Natural killer cell (primary cell): ENCODE results near the gene MFSD6L. TPM values are rescaled to one million over a fixed set of nuclear protein-coding genes. Genes with fewer than 3 reads are reported as not detected.

Experiments
- ATAC-seq, 3 donors: fragments of 150-1000 bp in 2 of 3; fragments of 200-7000 bp in 1 of 3; cut with Tn5 transposase; 1 replicate in 1 of 3; 2 replicates in 2 of 3; pipeline ENCODE4 v1.10.0; 2021; ENCODE audit warnings: mild to moderate bottlenecking in 2 of 3, moderate library complexity in 2 of 3
- DNase-seq, 2 donors: peaks; one replicate each; pipeline versions ENCODE4 v3.0.0 to v3.0.0-alpha.2; 2013 to 2021; ENCODE audit warnings: mixed read lengths in 1 of 2
- H3K27ac ChIP-seq: one replicate; pipeline ENCODE4 v1.5.1; 2013; ENCODE audit warnings: mild to moderate bottlenecking, low read length
- H3K27me3 ChIP-seq: one replicate; pipeline ENCODE4 v1.6.1; 2013; ENCODE audit warnings: low read length; ENCODE audit not compliant: control insufficient read depth, insufficient read depth
- H3K36me3 ChIP-seq: one replicate; pipeline ENCODE4 v1.6.1; 2013; ENCODE audit warnings: low read length; ENCODE audit not compliant: control insufficient read depth, insufficient read depth
- H3K4me1 ChIP-seq: one replicate; pipeline ENCODE4 v1.6.1; 2013; ENCODE audit warnings: low read length; ENCODE audit not compliant: control insufficient read depth, insufficient read depth
- H3K4me3 ChIP-seq: one replicate; pipeline ENCODE4 v1.5.1; 2013; ENCODE audit warnings: low read length
- H3K9me3 ChIP-seq: one replicate; pipeline ENCODE4 v1.6.1; 2013; ENCODE audit warnings: low read length; ENCODE audit not compliant: control insufficient read depth, insufficient read depth
- H3K27ac Mint-ChIP-seq, 2 donors: one replicate each; pipeline ENCODE4 v1.8.0; 2022; ENCODE audit warnings: mild to moderate bottlenecking in 2 of 2, mixed read lengths in 2 of 2, moderate library complexity in 1 of 2
- H3K27me3 Mint-ChIP-seq, 2 donors: one replicate each; pipeline ENCODE4 v1.8.0; 2022; ENCODE audit warnings: low read depth in 2 of 2, mixed read lengths in 2 of 2
- H3K36me3 Mint-ChIP-seq: one replicate; pipeline ENCODE4 v1.8.0; 2022; ENCODE audit warnings: mixed read lengths
- H3K4me1 Mint-ChIP-seq, 2 donors: one replicate each; pipeline ENCODE4 v1.8.0; 2022; ENCODE audit warnings: mixed read lengths in 2 of 2
- H3K4me3 Mint-ChIP-seq: one replicate; pipeline ENCODE4 v1.8.0; 2022; ENCODE audit warnings: mild to moderate bottlenecking, moderate library complexity, mixed read lengths
- H3K9me3 Mint-ChIP-seq, 2 donors: one replicate each; pipeline ENCODE4 v1.8.0; 2022; ENCODE audit warnings: mixed read lengths in 2 of 2
- WGBS: methylation state at CpG from one replicate; pipeline ENCODE4 v1.1.7; 2013; ENCODE audit warnings: missing lambda C conversion rate; ENCODE audit not compliant: insufficient coverage; 5-methylcytosine and 5-hydroxymethylcytosine counted together
- intact Hi-C: fragments of 100-400 bp; cut with micrococcal nuclease; formaldehyde crosslinking; loops from one replicate; pipeline ENCODE4 v1.14.2; 2022
- total RNA-seq, 4 donors: library from RNA; stranded (reverse); fragments of 120-200 nt in 1 of 4; gene quantifications; one replicate each; pipeline versions ENCODE4 v1.2.3 to v1.2.4, GENCODE V29; 2013 to 2022
- TF ChIP-seq, protein P1 (sequence below): fragments of 200-600 bp; IDR thresholded peaks from one replicate; pipeline ENCODE4 v1.8.0; 2022; ENCODE audit warnings: antibody characterized with exemption

MFSD6L gene
- total RNA-seq, 3 donors from 2014 or later (not counting 1 experiment from before 2014, with no cell fraction given), result 0.12 to 0.90 TPM; not detected in 1

DNA sequence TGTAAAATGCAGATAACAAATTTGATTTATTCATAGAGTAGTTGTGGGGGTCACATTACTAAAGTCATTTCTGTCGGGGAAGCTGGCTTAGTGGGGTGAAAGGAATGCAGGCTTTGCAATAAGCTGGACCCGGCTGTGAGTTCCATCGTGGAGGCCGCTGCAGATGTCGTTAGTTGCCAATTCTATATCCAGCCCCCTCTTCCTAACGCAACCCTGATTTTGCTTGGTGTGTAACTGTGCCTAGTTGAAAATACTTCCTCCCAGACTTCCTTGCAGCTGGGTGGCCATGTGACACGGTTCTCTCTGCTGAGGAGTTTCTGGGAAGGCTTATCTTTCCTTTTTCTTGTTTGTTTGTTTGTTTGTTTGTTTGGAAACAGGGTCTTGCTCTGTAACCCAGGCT is 4.5 kb downstream of the MFSD6L start:
- ATAC-seq, result no peak
- H3K27ac ChIP-seq, result no peak overlapping the region
- DNase-seq, result no peak
- peaks cover 0 to 6% of the 10 kb centered on the region in 2 donors for H3K9me3 Mint-ChIP-seq
- peaks cover 5 to 6% of the 10 kb centered on the region in 2 donors for H3K27me3 Mint-ChIP-seq
- H3K36me3 ChIP-seq, result no peaks in the 10 kb centered on the region
- H3K4me1 Mint-ChIP-seq, result no peaks in the 10 kb centered on the region
- TF ChIP-seq, protein P1, sequence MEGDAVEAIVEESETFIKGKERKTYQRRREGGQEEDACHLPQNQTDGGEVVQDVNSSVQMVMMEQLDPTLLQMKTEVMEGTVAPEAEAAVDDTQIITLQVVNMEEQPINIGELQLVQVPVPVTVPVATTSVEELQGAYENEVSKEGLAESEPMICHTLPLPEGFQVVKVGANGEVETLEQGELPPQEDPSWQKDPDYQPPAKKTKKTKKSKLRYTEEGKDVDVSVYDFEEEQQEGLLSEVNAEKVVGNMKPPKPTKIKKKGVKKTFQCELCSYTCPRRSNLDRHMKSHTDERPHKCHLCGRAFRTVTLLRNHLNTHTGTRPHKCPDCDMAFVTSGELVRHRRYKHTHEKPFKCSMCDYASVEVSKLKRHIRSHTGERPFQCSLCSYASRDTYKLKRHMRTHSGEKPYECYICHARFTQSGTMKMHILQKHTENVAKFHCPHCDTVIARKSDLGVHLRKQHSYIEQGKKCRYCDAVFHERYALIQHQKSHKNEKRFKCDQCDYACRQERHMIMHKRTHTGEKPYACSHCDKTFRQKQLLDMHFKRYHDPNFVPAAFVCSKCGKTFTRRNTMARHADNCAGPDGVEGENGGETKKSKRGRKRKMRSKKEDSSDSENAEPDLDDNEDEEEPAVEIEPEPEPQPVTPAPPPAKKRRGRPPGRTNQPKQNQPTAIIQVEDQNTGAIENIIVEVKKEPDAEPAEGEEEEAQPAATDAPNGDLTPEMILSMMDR, result no peak
- H3K4me3 ChIP-seq, result no peak overlapping the region
- WGBS, result 56% methylated on average over 7 of the region's 7 CpGs
- no peak overlapping the region for H3K4me3 Mint-ChIP-seq
- no peaks in the 10 kb centered on the region for H3K27me3 ChIP-seq
- no peak overlapping the region for H3K27ac Mint-ChIP-seq
- peaks cover 4% of the 10 kb centered on the region for H3K9me3 ChIP-seq
- no peaks in the 10 kb centered on the region for H3K4me1 ChIP-seq
- intact Hi-C loops, result no loop called here
- no peaks in the 10 kb centered on the region for H3K36me3 Mint-ChIP-seq

DNA sequence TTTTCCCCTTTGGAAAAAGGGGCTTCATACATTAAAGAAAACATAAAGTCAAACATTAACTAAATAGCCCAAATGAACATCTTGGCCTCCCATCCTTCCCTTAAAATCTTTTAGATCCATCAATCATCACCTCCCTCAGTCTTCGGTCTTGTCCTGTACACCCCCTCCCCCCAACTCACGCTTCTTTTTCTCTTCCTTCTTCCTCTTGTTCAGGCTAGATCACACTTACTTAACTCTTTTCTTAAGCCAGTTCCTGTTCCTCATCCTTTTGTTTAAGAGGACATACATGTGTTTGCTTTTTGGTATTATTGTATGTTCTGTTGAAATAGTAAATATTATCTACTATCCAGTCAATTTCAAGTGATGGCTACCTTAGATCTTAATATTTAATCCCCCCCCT is 5.5 kb downstream of the MFSD6L start:
- H3K4me3 Mint-ChIP-seq, result no peak overlapping the region
- peaks cover 0 to 6% of the 10 kb centered on the region in 2 donors for H3K9me3 Mint-ChIP-seq
- intact Hi-C loops, result no loop called here
- TF ChIP-seq, protein P1, result no peak
- ATAC-seq (no peak), DNase-seq (no peak)
- Histone ChIP-seq H3K9me3 (peaks cover 4% of the 10 kb centered on the region), H3K27ac (no peak overlapping the region), H3K36me3 (no peaks in the 10 kb centered on the region), H3K27me3 (no peaks in the 10 kb centered on the region), H3K4me3 (no peak overlapping the region), H3K4me1 (no peaks in the 10 kb centered on the region)
- WGBS, result 33% methylated on average over 2 of the region's 2 CpGs
- H3K27me3 Mint-ChIP-seq, result peaks cover 5 to 8% of the 10 kb centered on the region in 2 donors
- no peaks in the 10 kb centered on the region for H3K36me3 Mint-ChIP-seq
- H3K27ac Mint-ChIP-seq, result no peak overlapping the region
- H3K4me1 Mint-ChIP-seq, result no peaks in the 10 kb centered on the region

DNA sequence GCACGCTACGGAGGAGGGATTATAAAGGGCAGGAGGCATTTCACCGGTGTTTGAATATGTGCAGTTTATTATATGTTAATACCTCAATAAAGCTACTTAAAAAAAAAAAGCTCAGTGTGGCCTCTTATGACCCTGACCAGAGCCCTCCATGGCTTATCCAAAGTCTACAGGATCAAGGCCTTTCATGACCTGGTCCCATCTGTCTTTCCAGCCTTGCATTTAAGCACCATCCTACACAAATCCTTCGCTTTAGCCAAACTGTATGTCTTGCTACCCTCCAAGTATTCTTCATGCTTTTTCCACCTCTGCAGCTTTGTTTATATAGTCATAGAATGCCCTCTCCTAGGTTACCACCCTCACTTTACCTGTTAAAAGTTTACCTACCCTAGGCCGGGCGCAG is 6.5 kb downstream of the MFSD6L start:
- Histone ChIP-seq H3K9me3 (peaks cover 4% of the 10 kb centered on the region), H3K4me1 (no peaks in the 10 kb centered on the region), H3K27ac (no peak overlapping the region), H3K27me3 (no peaks in the 10 kb centered on the region), H3K36me3 (no peaks in the 10 kb centered on the region), H3K4me3 (no peak overlapping the region)
- H3K9me3 Mint-ChIP-seq, result peaks cover 0 to 6% of the 10 kb centered on the region in 2 donors
- ATAC-seq (no peak), DNase-seq (no peak)
- intact Hi-C loops, result no loop called here
- peaks cover 10 to 12% of the 10 kb centered on the region in 2 donors for H3K27me3 Mint-ChIP-seq
- H3K4me3 Mint-ChIP-seq, result no peak overlapping the region
- TF ChIP-seq, protein P1, result no peak
- no peaks in the 10 kb centered on the region for H3K36me3 Mint-ChIP-seq
- WGBS, result 40% methylated on average over 2 of the region's 6 CpGs
- no peaks in the 10 kb centered on the region for H3K4me1 Mint-ChIP-seq
- no peak overlapping the region for H3K27ac Mint-ChIP-seq

DNA sequence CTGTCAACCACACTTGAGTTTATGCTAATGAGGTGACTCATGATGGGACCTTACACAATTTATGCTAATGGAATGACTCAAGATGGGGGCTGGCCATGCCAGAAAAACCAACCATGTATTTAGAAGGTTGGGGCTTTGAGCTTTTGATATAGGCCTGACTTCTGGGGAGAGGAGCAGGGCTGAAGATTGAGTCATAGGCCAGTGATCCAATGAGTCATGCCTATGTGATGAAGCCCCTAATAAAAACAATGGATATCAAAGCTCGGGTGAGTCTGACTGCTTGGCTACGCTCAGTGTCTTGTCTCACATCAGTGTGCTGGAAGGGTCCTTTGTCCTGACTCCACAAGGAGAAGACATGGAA is 7.3 kb downstream of the MFSD6L start:
- H3K9me3 Mint-ChIP-seq, result peaks cover 0 to 6% of the 10 kb centered on the region in 2 donors
- Histone ChIP-seq H3K27ac (no peak overlapping the region), H3K9me3 (peaks cover 4% of the 10 kb centered on the region), H3K4me1 (no peaks in the 10 kb centered on the region), H3K4me3 (no peak overlapping the region), H3K36me3 (no peaks in the 10 kb centered on the region), H3K27me3 (no peaks in the 10 kb centered on the region)
- intact Hi-C loops, result no loop called here
- no peak overlapping the region for H3K4me3 Mint-ChIP-seq
- no peaks in the 10 kb centered on the region for H3K4me1 Mint-ChIP-seq
- no peaks in the 10 kb centered on the region for H3K36me3 Mint-ChIP-seq
- DNase-seq (no peak), ATAC-seq (peak in 1 of 3 donors; percentile 18)
- 90% methylated on average over 2 of the region's 2 CpGs for WGBS
- H3K27me3 Mint-ChIP-seq, result peaks cover 10 to 15% of the 10 kb centered on the region in 2 donors
- no peak overlapping the region for H3K27ac Mint-ChIP-seq
- TF ChIP-seq, protein P1, result no peak
